GM21526 (cell line): ENCODE data around the gene TRPM3.
"Not testable (repeated sequence)": the region's sequence is repeated elsewhere in the genome, so short reads cannot be mapped to it uniquely, and the experiment has no call there.

ENCODE experiments used
- ATAC-seq: cut with Tn5 transposase; IDR thresholded peaks from one replicate; pipeline ENCODE4 v1.9.1; 2021; ENCODE audit warnings: moderate library complexity; ENCODE audit not compliant: unreplicated experiment, low FRiP score

TRPM3 gene

GRCh38 chr9:70791936-70792335 lies 329.5 kb downstream of the TRPM3 start:
- ATAC-seq, result no peak

GRCh38 chr9:70789086-70789485 lies 332.3 kb downstream of the TRPM3 start:
- ATAC-seq, result no peak

- no peak for ATAC-seq
These were observed 337.0 kb downstream of the TRPM3 start for GRCh38 chr9:70784456-70784855.

- no peak for ATAC-seq
These were observed 342.9 kb downstream of the TRPM3 start for GRCh38 chr9:70778568-70778967.

GRCh38 chr9:70773579-70773978 lies 347.8 kb downstream of the TRPM3 start:
- no peak for ATAC-seq

GRCh38 chr9:70772601-70773000 lies 348.8 kb downstream of the TRPM3 start:
- no peak for ATAC-seq

- ATAC-seq, result no peak
These were observed 355.5 kb downstream of the TRPM3 start for GRCh38 chr9:70765946-70766345.

- no peak for ATAC-seq
These were observed 360.2 kb downstream of the TRPM3 start for GRCh38 chr9:70761139-70761670.

- no peak for ATAC-seq
These were observed 361.2 kb downstream of the TRPM3 start for GRCh38 chr9:70760228-70760627.

- no peak for ATAC-seq
These were observed 368.1 kb downstream of the TRPM3 start for GRCh38 chr9:70753311-70753710.

- ATAC-seq, result no peak
These were observed 372.4 kb downstream of the TRPM3 start for GRCh38 chr9:70749066-70749465.

GRCh38 chr9:70747261-70747718 lies 374.1 kb downstream of the TRPM3 start:
- ATAC-seq, result no peak

- ATAC-seq, result no peak
These were observed 374.7 kb downstream of the TRPM3 start for GRCh38 chr9:70746760-70747159.

GRCh38 chr9:70746316-70746715 lies 375.1 kb downstream of the TRPM3 start:
- ATAC-seq, result no peak

GRCh38 chr9:70724794-70725193 lies 396.6 kb downstream of the TRPM3 start:
- ATAC-seq, result not testable (repeated sequence)

- not testable (repeated sequence) for ATAC-seq
These were observed 397.4 kb downstream of the TRPM3 start for GRCh38 chr9:70724025-70724424.

- not testable (repeated sequence) for ATAC-seq
These were observed 414.6 kb downstream of the TRPM3 start for GRCh38 chr9:70706797-70707196.

GRCh38 chr9:70701163-70701562 lies 420.3 kb downstream of the TRPM3 start:
- no peak for ATAC-seq

- ATAC-seq, result no peak
These were observed 424.6 kb downstream of the TRPM3 start for GRCh38 chr9:70696694-70697335.

- no peak for ATAC-seq
These were observed 426.7 kb downstream of the TRPM3 start for GRCh38 chr9:70694758-70695157.

- ATAC-seq, result no peak
These were observed 428.2 kb downstream of the TRPM3 start for GRCh38 chr9:70693186-70693585.

GRCh38 chr9:70692431-70692830 lies 429.0 kb downstream of the TRPM3 start:
- ATAC-seq, result no peak
